Bronchial epithelial cell (primary cell): ENCODE data around the gene TMC5. TPM values are rescaled to one million over a fixed set of nuclear protein-coding genes. Genes with fewer than 3 reads are reported as not detected.

Experiments used
- DNase-seq: peaks from one replicate; pipeline ENCODE4 v3.0.0-alpha.2; 2010; ENCODE audit warnings: low read depth
- FAIRE-seq: peaks from 2 replicates; lab custom pipeline; 2011; peaks lifted over from hg19 to GRCh38; lab: Jason Lieb, UNC
- H3K27me3 ChIP-seq: 2 replicates; pipeline ENCODE4 v1.5.1; 2011; ENCODE audit warnings: low read length; ENCODE audit not compliant: control insufficient read depth, insufficient read depth
- H3K36me3 ChIP-seq: 2 replicates; pipeline ENCODE4 v1.5.1; 2011; ENCODE audit warnings: low read length; ENCODE audit not compliant: control insufficient read depth, insufficient read depth
- H3K4me3 ChIP-seq: 2 replicates; pipeline ENCODE4 v1.5.1; 2011; ENCODE audit warnings: mild to moderate bottlenecking, low read depth, low read length, control low read depth
- total RNA-seq: library from RNA; depleted of rRNA; stranded (reverse); fragments of >200 nt; gene quantifications from 2 replicates; pipeline ENCODE4 v1.2.1, GENCODE V29; 2014
- TF ChIP-seq, protein P1 (sequence below): IDR thresholded peaks from 2 replicates; pipeline ENCODE4 v1.5.1; 2011; ENCODE audit warnings: mild to moderate bottlenecking, moderate library complexity, low read length, control low read depth, inconsistent platforms; ENCODE audit not compliant: insufficient read depth, severe bottlenecking

The TMC5 gene
- total RNA-seq, 1 donor from 2014 or later: 0.26 TPM

- no peak for DNase-seq
- Histone ChIP-seq H3K36me3 (no peaks in the 10 kb centered on the region), H3K27me3 (no peaks in the 10 kb centered on the region), H3K4me3 (no peak overlapping the region)
- FAIRE-seq: no peak
- TF ChIP-seq, protein P1, sequence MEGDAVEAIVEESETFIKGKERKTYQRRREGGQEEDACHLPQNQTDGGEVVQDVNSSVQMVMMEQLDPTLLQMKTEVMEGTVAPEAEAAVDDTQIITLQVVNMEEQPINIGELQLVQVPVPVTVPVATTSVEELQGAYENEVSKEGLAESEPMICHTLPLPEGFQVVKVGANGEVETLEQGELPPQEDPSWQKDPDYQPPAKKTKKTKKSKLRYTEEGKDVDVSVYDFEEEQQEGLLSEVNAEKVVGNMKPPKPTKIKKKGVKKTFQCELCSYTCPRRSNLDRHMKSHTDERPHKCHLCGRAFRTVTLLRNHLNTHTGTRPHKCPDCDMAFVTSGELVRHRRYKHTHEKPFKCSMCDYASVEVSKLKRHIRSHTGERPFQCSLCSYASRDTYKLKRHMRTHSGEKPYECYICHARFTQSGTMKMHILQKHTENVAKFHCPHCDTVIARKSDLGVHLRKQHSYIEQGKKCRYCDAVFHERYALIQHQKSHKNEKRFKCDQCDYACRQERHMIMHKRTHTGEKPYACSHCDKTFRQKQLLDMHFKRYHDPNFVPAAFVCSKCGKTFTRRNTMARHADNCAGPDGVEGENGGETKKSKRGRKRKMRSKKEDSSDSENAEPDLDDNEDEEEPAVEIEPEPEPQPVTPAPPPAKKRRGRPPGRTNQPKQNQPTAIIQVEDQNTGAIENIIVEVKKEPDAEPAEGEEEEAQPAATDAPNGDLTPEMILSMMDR: no peak
Measured at GRCh38 chr16:19484096-19484495, 66.4 kb downstream of the TMC5 start.

GRCh38 chr16:19485611-19486010 is 67.9 kb downstream of the TMC5 start:
- no peak for DNase-seq

DNA sequence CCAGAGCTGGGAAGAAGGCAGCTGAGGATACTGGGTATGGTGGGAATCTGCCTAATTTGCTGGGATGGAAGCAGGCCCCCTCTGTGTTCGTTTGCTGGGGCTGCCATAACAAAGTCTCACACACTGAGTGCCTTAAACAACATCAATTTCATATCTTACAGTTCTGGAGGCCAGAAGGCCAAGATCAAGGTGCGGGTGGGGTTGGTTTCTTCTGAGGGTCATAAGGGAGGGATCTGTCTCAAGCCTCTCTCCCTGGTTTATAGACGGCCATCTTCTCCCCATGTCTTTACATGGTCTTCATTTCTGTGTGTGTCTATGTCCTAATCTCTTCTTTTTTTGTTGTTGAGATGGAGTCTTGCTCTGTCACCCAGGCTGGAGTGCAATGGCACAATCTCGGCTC is 68.4 kb downstream of the TMC5 start:
- Histone ChIP-seq H3K36me3 (no peaks in the 10 kb centered on the region), H3K4me3 (no peak overlapping the region), H3K27me3 (no peaks in the 10 kb centered on the region)
- no peak for FAIRE-seq
- no peak for DNase-seq
- TF ChIP-seq, protein P1: no peak

More at GRCh38 chr16:19485611-19486010, 67.9 kb downstream of the TMC5 start:
- Histone ChIP-seq H3K36me3 (no peaks in the 10 kb centered on the region), H3K27me3 (no peaks in the 10 kb centered on the region), H3K4me3 (no peak overlapping the region)
- FAIRE-seq: no peak
- TF ChIP-seq, protein P1: no peak

DNA sequence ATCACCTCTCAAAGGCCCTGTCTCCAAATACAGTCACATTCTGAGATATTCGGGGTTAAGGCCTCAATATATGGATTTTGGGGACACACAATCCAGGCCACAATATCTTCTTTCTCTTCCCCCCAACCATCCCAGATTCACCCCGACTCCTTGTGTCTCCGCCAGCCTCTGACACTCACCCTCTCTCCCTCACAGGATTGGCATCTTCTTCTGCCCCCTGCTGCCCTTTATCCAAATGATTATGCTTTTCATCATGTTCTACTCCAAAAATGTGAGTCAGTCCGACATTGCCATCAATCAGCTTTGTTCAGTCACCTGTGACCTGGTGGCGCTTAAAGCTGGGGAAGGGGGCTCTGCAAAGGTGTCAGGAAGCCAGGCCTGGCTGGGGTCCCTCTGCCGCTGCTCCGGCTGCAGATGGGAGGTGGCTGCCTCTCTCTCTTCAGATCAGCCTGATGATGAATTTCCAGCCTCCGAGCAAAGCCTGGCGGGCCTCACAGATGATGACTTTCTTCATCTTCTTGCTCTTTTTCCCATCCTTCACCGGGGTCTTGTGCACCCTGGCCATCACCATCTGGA is 69.2 kb downstream of the TMC5 start:
- H3K36me3 ChIP-seq: no peaks in the 10 kb centered on the region
- H3K27me3 ChIP-seq: no peaks in the 10 kb centered on the region
- no peak overlapping the region for H3K4me3 ChIP-seq
- FAIRE-seq: no peak
- no peak for DNase-seq
- TF ChIP-seq, protein P1: no peak

DNA sequence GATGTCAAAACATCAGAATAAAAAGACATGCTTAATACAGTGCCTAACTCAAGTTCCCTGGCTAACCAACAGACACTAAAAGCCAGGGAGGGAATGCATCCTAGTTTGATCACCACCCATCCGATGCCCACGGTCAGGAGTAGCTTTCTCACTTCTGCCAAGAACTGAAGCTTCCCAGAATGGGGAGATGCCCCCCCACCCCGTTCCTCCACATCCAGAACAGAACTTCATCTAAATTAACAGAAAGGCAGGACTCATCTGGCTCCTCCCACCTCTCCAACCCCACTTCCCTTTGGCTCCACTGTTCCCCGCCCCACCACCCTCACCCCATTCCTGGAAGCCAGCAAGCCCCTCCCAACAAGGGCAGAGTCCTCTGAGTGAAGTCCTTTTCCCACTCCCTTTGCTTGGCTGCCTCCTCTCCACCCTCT is 70.5 kb downstream of the TMC5 start:
- H3K27me3 ChIP-seq: no peaks in the 10 kb centered on the region
- H3K36me3 ChIP-seq: no peaks in the 10 kb centered on the region
- H3K4me3 ChIP-seq: no peak overlapping the region
- TF ChIP-seq, protein P1: no peak
- no peak for FAIRE-seq
- DNase-seq: no peak

- Histone ChIP-seq H3K27me3 (no peaks in the 10 kb centered on the region), H3K36me3 (no peaks in the 10 kb centered on the region), H3K4me3 (no peak overlapping the region)
- DNase-seq (no peak), FAIRE-seq (no peak)
- TF ChIP-seq, protein P1: no peak
Measured at GRCh38 chr16:19490619-19491018, 72.9 kb downstream of the TMC5 start.
